A549 (cell line): Measurements from ENCODE around the gene MORF4L2.

Source experiments
- RCOR1 ChIP-seq: fragments of 150-350 bp; IDR thresholded peaks from 2 replicates; pipeline ENCODE4 v1.6.1; 2014; ENCODE audit warnings: antibody characterized with exemption, low read length, low read depth
- TF ChIP-seq, protein P1 (sequence below): IDR thresholded peaks from 2 replicates; pipeline ENCODE4 v1.6.1; 2012
- TF ChIP-seq, protein P2 (sequence below): IDR thresholded peaks from 2 replicates; pipeline ENCODE4 v1.6.1; 2012; ENCODE audit warnings: low read depth, borderline replicate concordance

DNA sequence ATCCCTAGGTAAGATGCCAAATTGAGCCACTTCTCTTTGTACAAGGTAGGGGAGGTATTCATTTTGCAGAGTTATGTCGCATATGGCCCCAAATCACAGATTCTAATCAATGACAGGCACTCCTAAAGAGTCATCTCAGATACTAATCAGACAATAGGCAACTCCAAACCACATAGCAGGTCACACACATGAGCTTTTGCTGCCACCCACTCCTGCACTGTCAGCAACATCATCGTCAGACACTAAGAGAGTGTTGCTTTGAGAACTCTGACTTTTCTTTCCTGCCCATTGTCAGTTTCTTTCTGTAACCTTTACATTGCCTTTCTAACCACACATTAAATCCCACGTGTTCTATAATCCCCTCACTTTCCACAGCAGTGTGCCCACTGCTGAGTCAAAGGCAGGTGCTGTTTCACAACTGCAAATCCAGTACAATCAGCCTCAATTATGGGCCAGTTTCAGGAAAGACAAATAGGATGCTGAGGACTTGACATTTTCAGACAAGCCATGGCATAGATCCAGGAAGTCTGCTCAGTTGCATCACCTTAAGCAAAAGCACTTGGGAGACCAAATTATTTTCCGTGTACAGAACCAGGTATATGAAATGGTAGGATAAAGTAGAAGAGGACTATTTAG is 47.7 kb upstream of the MORF4L2 start:
- TF ChIP-seq, protein P1, sequence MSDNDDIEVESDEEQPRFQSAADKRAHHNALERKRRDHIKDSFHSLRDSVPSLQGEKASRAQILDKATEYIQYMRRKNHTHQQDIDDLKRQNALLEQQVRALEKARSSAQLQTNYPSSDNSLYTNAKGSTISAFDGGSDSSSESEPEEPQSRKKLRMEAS = no peak
- TF ChIP-seq, protein P2, sequence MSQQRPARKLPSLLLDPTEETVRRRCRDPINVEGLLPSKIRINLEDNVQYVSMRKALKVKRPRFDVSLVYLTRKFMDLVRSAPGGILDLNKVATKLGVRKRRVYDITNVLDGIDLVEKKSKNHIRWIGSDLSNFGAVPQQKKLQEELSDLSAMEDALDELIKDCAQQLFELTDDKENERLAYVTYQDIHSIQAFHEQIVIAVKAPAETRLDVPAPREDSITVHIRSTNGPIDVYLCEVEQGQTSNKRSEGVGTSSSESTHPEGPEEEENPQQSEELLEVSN = no peak
- TF ChIP-seq RCOR1 = no peak
